HCT116 (cell line): ENCODE measurements around the gene ABLIM1. TPM values are rescaled to one million over a fixed set of nuclear protein-coding genes. Genes with fewer than 3 reads are reported as not detected.

Experiments
- ATAC-seq: fragments of 200-7000 bp; cut with Tn5 transposase; 2 replicates; pipeline ENCODE4 v1.9.1; 2020; ENCODE audit warnings: mild to moderate bottlenecking, moderate library complexity
- BruUV-seq: library from RNA; stranded (reverse); fragments of 400-500 nt; replicated peaks from 2 replicates; lab custom pipeline; 2021; lab: Mats Ljungman, UMichigan
- CTCF ChIA-PET: fragments of 300-600 bp; sonication (Branson Sonifier 250); formaldehyde crosslinking; loops from one replicate; lab custom pipeline; 2021; ENCODE audit warnings: antibody characterized with exemption; lab: Charles Lee
- POLR2A ChIA-PET: fragments of 300-600, 350-600 bp; sonication (Branson Sonifier 250); formaldehyde crosslinking; loops from one replicate; lab custom pipeline; 2021; ENCODE audit warnings: antibody characterized with exemption; lab: Charles Lee
- RAD21 ChIA-PET, 2 experiments: fragments of 300-600 bp; sonication (Branson Sonifier 250); formaldehyde crosslinking; loops; one replicate each; lab custom pipeline; 2023; ENCODE audit warnings: low total read pairs in 2 of 2; ENCODE audit not compliant: uncharacterized antibody in 2 of 2, unreplicated experiment in 2 of 2, low non-redundant PET in 1 of 2; lab: Charles Lee
- DNase-seq: peaks from one replicate; pipeline ENCODE4 v3.0.0-alpha.2; 2010; ENCODE audit warnings: low read depth, low spot score
- H2AFZ ChIP-seq: fragments of 200-600 bp; shearing (Covaris generic), sonication (generic); 2 replicates; pipeline ENCODE4 v1.6.1; 2017; ENCODE audit warnings: low read depth, mixed run types, mixed read lengths, antibody characterized with exemption, low read length; ENCODE audit not compliant: poor library complexity, severe bottlenecking
- H3K27ac ChIP-seq: 2 replicates; pipeline ENCODE4 v1.5.1; 2012; ENCODE audit warnings: low read depth, low read length
- H3K27me3 ChIP-seq: fragments of 200-600 bp; sonication (generic); 2 replicates; pipeline ENCODE4 v1.6.1; 2016; ENCODE audit warnings: mixed run types, low read length, mixed read lengths; ENCODE audit not compliant: insufficient read depth
- H3K36me3 ChIP-seq, 2 experiments: fragments of 200-500 bp in 1 of 2; fragments of 200-600 bp in 1 of 2; sonication (Bioruptor generic) in 1 of 2; sonication (generic) in 1 of 2; 2 replicates each; pipeline versions ENCODE4 v1.5.1 to v1.6.1; 2014 to 2016; ENCODE audit warnings: low read length in 2 of 2, inconsistent platforms in 1 of 2, mixed read lengths in 1 of 2, mixed run types in 1 of 2; ENCODE audit not compliant: insufficient read depth in 2 of 2, control insufficient read depth in 1 of 2
- H3K4me1 ChIP-seq, 2 experiments: fragments of 200-600 bp in 1 of 2; sonication (generic) in 1 of 2; 2 replicates each; pipeline versions ENCODE4 v1.5.1 to v1.6.1; 2012 to 2017; ENCODE audit warnings: low read length in 2 of 2, inconsistent platforms in 1 of 2, mild to moderate bottlenecking in 1 of 2, mixed read lengths in 1 of 2, mixed run types in 1 of 2, moderate library complexity in 1 of 2; ENCODE audit not compliant: insufficient read depth in 2 of 2, control insufficient read depth in 1 of 2
- H3K4me2 ChIP-seq: fragments of 200-600 bp; sonication (generic); 2 replicates; pipeline ENCODE4 v1.6.1; 2017; ENCODE audit warnings: mixed run types, low read length, mixed read lengths
- H3K4me3 ChIP-seq, 2 experiments: fragments of 200-600 bp in 1 of 2; sonication (generic) in 1 of 2; replicated peaks in 1 of 2; 2 replicates each; pipeline ENCODE4 v1.5.1; 2011 to 2016; ENCODE audit warnings: low read length in 2 of 2, control low read depth in 1 of 2, low read depth in 1 of 2, mild to moderate bottlenecking in 1 of 2, mixed read lengths in 1 of 2, mixed run types in 1 of 2
- H3K79me2 ChIP-seq: fragments of 200-600 bp; sonication (generic); 2 replicates; pipeline ENCODE4 v1.6.1; 2017; ENCODE audit warnings: mild to moderate bottlenecking, mixed run types, low read length, moderate library complexity, mixed read lengths; ENCODE audit not compliant: insufficient read depth
- H3K9ac ChIP-seq: fragments of 200-600 bp; sonication (generic); 2 replicates; pipeline ENCODE4 v1.6.1; 2016; ENCODE audit warnings: low read length, mixed read lengths
- H3K9me2 ChIP-seq: fragments of 200-600 bp; sonication (generic), shearing (Covaris generic); 2 replicates; pipeline ENCODE4 v1.6.1; 2017; ENCODE audit warnings: mixed run types, mild to moderate bottlenecking, moderate library complexity; ENCODE audit not compliant: insufficient read depth
- H3K9me3 ChIP-seq, 2 experiments: fragments of 200-500 bp in 1 of 2; fragments of 200-600 bp in 1 of 2; sonication (Bioruptor generic) in 1 of 2; sonication (generic) in 1 of 2; 2 replicates each; pipeline ENCODE4 v1.6.1; 2014 to 2017; ENCODE audit warnings: low read length in 2 of 2, mixed read lengths in 2 of 2, inconsistent platforms in 1 of 2, low read depth in 1 of 2, mild to moderate bottlenecking in 1 of 2, mixed run types in 1 of 2, moderate library complexity in 1 of 2; ENCODE audit not compliant: control insufficient read depth in 1 of 2, insufficient read depth in 1 of 2
- H4K20me1 ChIP-seq: fragments of 200-600 bp; sonication (generic), shearing (Covaris generic); 2 replicates; pipeline ENCODE4 v1.6.1; 2017; ENCODE audit warnings: mixed run types, mild to moderate bottlenecking, moderate library complexity; ENCODE audit not compliant: insufficient read depth
- CBX3 ChIP-seq: IDR thresholded peaks from 2 replicates; pipeline ENCODE4 v1.6.1; 2012; ENCODE audit warnings: low read depth
- CTCF ChIP-seq, 3 experiments: fragments of 200-600 bp in 1 of 3; sonication (generic) in 1 of 3; IDR thresholded peaks in 2 of 3; conservative IDR thresholded peaks in 1 of 3; 2 replicates each; pipeline ENCODE4 v1.5.1; 2012 to 2017; ENCODE audit warnings: low read depth in 2 of 3, low read length in 2 of 3, antibody characterized with exemption in 1 of 3, borderline replicate concordance in 1 of 3, control low read depth in 1 of 3, mild to moderate bottlenecking in 1 of 3, mixed read lengths in 1 of 3, mixed run types in 1 of 3, moderate library complexity in 1 of 3; ENCODE audit not compliant: insufficient read depth in 1 of 3
- EGR1 ChIP-seq: IDR thresholded peaks from 2 replicates; pipeline ENCODE4 v1.6.1; 2012; ENCODE audit warnings: low read depth
- ELF1 ChIP-seq: IDR thresholded peaks from 2 replicates; pipeline ENCODE4 v1.6.1; 2012; ENCODE audit warnings: low read depth, borderline replicate concordance
- EZH2phosphoT487 ChIP-seq: fragments of 200-600 bp; IDR thresholded peaks from 2 replicates; pipeline ENCODE4 v1.6.1; 2018; ENCODE audit warnings: antibody characterized with exemption, borderline replicate concordance
- FOSL1 ChIP-seq: IDR thresholded peaks from 2 replicates; pipeline ENCODE4 v1.6.1; 2012; ENCODE audit warnings: low read depth
- JUND ChIP-seq: IDR thresholded peaks from 2 replicates; pipeline ENCODE4 v1.6.1; 2012
- MAX ChIP-seq: IDR thresholded peaks from 2 replicates; pipeline ENCODE4 v1.6.1; 2012
- POLR2A ChIP-seq: IDR thresholded peaks from 2 replicates; pipeline ENCODE4 v1.7.0; 2011; ENCODE audit warnings: borderline replicate concordance; ENCODE audit not compliant: insufficient read depth, insufficient read length; ENCODE audit errors: extremely low read depth
- POLR2AphosphoS5 ChIP-seq: IDR thresholded peaks from 2 replicates; pipeline ENCODE4 v1.6.1; 2011; ENCODE audit warnings: mild to moderate bottlenecking, low read depth, low read length, moderate library complexity
- RAD21 ChIP-seq: IDR thresholded peaks from 2 replicates; pipeline ENCODE4 v1.6.1; 2012; ENCODE audit warnings: low read depth, mild to moderate bottlenecking
- SIN3A ChIP-seq: IDR thresholded peaks from 2 replicates; pipeline ENCODE4 v1.6.1; 2012; ENCODE audit warnings: low read depth
- SP1 ChIP-seq: IDR thresholded peaks from 2 replicates; pipeline ENCODE4 v1.6.1; 2012; ENCODE audit warnings: low read depth
- SRF ChIP-seq: IDR thresholded peaks from 2 replicates; pipeline ENCODE4 v1.6.1; 2012; ENCODE audit warnings: low read depth
- TCF7L2 ChIP-seq: IDR thresholded peaks from 2 replicates; pipeline ENCODE4 v1.7.0; 2011; ENCODE audit warnings: borderline replicate concordance, inconsistent platforms; ENCODE audit not compliant: insufficient read depth, insufficient read length; ENCODE audit errors: extremely low read depth
- YY1 ChIP-seq: IDR thresholded peaks from 2 replicates; pipeline ENCODE4 v1.6.1; 2011; ENCODE audit warnings: low read length, low read depth, moderate library complexity, mild to moderate bottlenecking; ENCODE audit not compliant: insufficient replicate concordance; ENCODE audit errors: extremely low read depth
- ZBTB33 ChIP-seq: IDR thresholded peaks from 2 replicates; pipeline ENCODE4 v1.6.1; 2011; ENCODE audit warnings: mild to moderate bottlenecking, low read length, moderate library complexity; ENCODE audit not compliant: insufficient replicate concordance; ENCODE audit errors: extremely low read depth
- ZNF274 ChIP-seq: fragments of 200-500 bp; sonication (Bioruptor generic); IDR thresholded peaks from 2 replicates; pipeline ENCODE4 v1.6.1; 2014; ENCODE audit warnings: mild to moderate bottlenecking, low read depth, low read length, inconsistent platforms
- intact Hi-C: fragments of 100-400 bp; cut with micrococcal nuclease; formaldehyde crosslinking; loops from 2 replicates; pipeline ENCODE4 v1.10.0; 2022
- total RNA-seq: library from RNA; stranded (reverse); gene quantifications from one replicate; pipeline ENCODE4 v1.2.1, GENCODE V29; 2021; ENCODE audit not compliant: unreplicated experiment

Gene ABLIM1
- total RNA-seq, 1 experiment from 2014 or later: 96.2 TPM

- no TSS peak for BruUV-seq
- no peaks in the 10 kb centered on the region; a peak in 1 of 4 replicates for H3K9me3 ChIP-seq
These were observed 106.0 kb downstream of the ABLIM1 start for GRCh38 chr10:114552050-114552449.

More at GRCh38 chr10:114552050-114552449, 106.0 kb downstream of the ABLIM1 start:
- ChIA-PET RAD21 (interaction anchor here in 1 of 2 experiments (1.3 to 1.8 kb wide), 2 partner anchors 143 to 152 kb away, joined by 3 to 8 read pairs; no protein-coding TSS in a partner anchor), POLR2A (no interaction called here), CTCF (interaction anchor here (0.6 to 6.1 kb wide), 7 partner anchors 16 to 578 kb away, joined by 3 to 44 read pairs (median 18); no protein-coding TSS in a partner anchor)
- no peaks in the 10 kb centered on the region for H3K79me2 ChIP-seq
- no peaks in the 10 kb centered on the region for H3K27me3 ChIP-seq
- DNase-seq (no peak), ATAC-seq (no peak)
- no peak overlapping the region for H3K9ac ChIP-seq
- intact Hi-C loops: loop anchor here (10.0 kb wide), 1 partner anchor 863 kb away; no protein-coding TSS in a partner anchor
- H3K4me1 ChIP-seq: no peaks in the 10 kb centered on the region; a peak in 1 of 4 replicates
- no peaks in the 10 kb centered on the region; the same call in 1 of the 2 replicates for H3K9me2 ChIP-seq
- H3K4me2 ChIP-seq: no peak overlapping the region
- no peaks in the 10 kb centered on the region for H4K20me1 ChIP-seq
- H3K36me3 ChIP-seq: no peaks in the 10 kb centered on the region
- H3K4me3 ChIP-seq: no peak overlapping the region
- TF ChIP-seq YY1: no peak
- TF ChIP-seq RAD21: no peak
- no peak for TF ChIP-seq ZBTB33
- no peak for TF ChIP-seq SIN3A
- no peak for TF ChIP-seq CBX3
- no peak for TF ChIP-seq SP1
- no peak for TF ChIP-seq JUND
- TF ChIP-seq EGR1: no peak
- TF ChIP-seq ZNF274: no peak
- no peak for TF ChIP-seq CTCF (IDR thresholded peaks at IDR 0.05 in 2 of 3, conservative IDR thresholded peaks at IDR 0.05 in 1 of 3; ENCODE audit: borderline replicate concordance in 1 of 3, insufficient read depth in 1 of 3, low read depth in 2 of 3, low read length in 2 of 3)
- no peak for TF ChIP-seq POLR2AphosphoS5
- no peak for TF ChIP-seq FOSL1
- TF ChIP-seq ELF1: no peak
- no peak for TF ChIP-seq TCF7L2
- TF ChIP-seq POLR2A: no peak
- TF ChIP-seq MAX: no peak
- no peak for TF ChIP-seq SRF
- TF ChIP-seq EZH2phosphoT487: no peak
- no peak overlapping the region for H3K27ac ChIP-seq
- no peak overlapping the region for H2AFZ ChIP-seq
